ENCODE measurements around the gene KCNH5.

The KCNH5 gene

GRCh38 chr14:62722406-62722805 lies 322.9 kb downstream of the KCNH5 start:
- no peak for DNase-seq (ENCODE audit: low read depth in 2 of 2)
- H3K4me3 ChIP-seq (replicated peaks in 1 of 2; ENCODE audit: low read depth in 2 of 2, low read length in 2 of 2) = no peak overlapping the region
- no peak for TF ChIP-seq CTCF (IDR thresholded peaks at IDR 0.05; ENCODE audit: low read depth, low read length)

- no peak overlapping the region for H3K4me3 ChIP-seq (replicated peaks in 1 of 2; ENCODE audit: low read depth in 2 of 2, low read length in 2 of 2)
- TF ChIP-seq CTCF (IDR thresholded peaks at IDR 0.05; ENCODE audit: low read depth, low read length) = no peak
- no peak for DNase-seq (ENCODE audit: low read depth in 2 of 2)
These were observed 326.6 kb downstream of the KCNH5 start for GRCh38 chr14:62718629-62719028.

GRCh38 chr14:62711351-62712023 lies 333.8 kb downstream of the KCNH5 start:
- no peak for DNase-seq (ENCODE audit: low read depth in 2 of 2)
- H3K4me3 ChIP-seq (replicated peaks in 1 of 2; ENCODE audit: low read depth in 2 of 2, low read length in 2 of 2) = no peak overlapping the region
- no peak for TF ChIP-seq CTCF (IDR thresholded peaks at IDR 0.05; ENCODE audit: low read depth, low read length)

GRCh38 chr14:62710811-62711210 lies 334.4 kb downstream of the KCNH5 start:
- no peak for DNase-seq (ENCODE audit: low read depth in 2 of 2)
- no peak for TF ChIP-seq CTCF (IDR thresholded peaks at IDR 0.05; ENCODE audit: low read depth, low read length)
- H3K4me3 ChIP-seq (replicated peaks in 1 of 2; ENCODE audit: low read depth in 2 of 2, low read length in 2 of 2) = no peak overlapping the region

GRCh38 chr14:62709773-62710172 lies 335.5 kb downstream of the KCNH5 start:
- DNase-seq (ENCODE audit: low read depth in 2 of 2) = no peak
- TF ChIP-seq CTCF (IDR thresholded peaks at IDR 0.05; ENCODE audit: low read depth, low read length) = no peak
- no peak overlapping the region for H3K4me3 ChIP-seq (replicated peaks in 1 of 2; ENCODE audit: low read depth in 2 of 2, low read length in 2 of 2)

- no peak for TF ChIP-seq CTCF (IDR thresholded peaks at IDR 0.05; ENCODE audit: low read depth, low read length)
- no peak for DNase-seq (ENCODE audit: low read depth in 2 of 2)
- no peak overlapping the region for H3K4me3 ChIP-seq (replicated peaks in 1 of 2; ENCODE audit: low read depth in 2 of 2, low read length in 2 of 2)
These were observed 339.0 kb downstream of the KCNH5 start for GRCh38 chr14:62706217-62706616.

- no peak for TF ChIP-seq CTCF (IDR thresholded peaks at IDR 0.05; ENCODE audit: low read depth, low read length)
- DNase-seq (ENCODE audit: low read depth in 2 of 2) = no peak
- H3K4me3 ChIP-seq (replicated peaks in 1 of 2; ENCODE audit: low read depth in 2 of 2, low read length in 2 of 2) = no peak overlapping the region
These were observed 347.8 kb downstream of the KCNH5 start for GRCh38 chr14:62697461-62697860.

Data from cardiac fibroblast (primary cell).